Esophagus squamous epithelium (tissue), 4 donors: Measurements from ENCODE around the gene ASPRV1.

Experiments used
- CTCF ChIP-seq, 6 experiments: fragments of 450-650 bp in 4 of 6; fragments of 200-600 bp in 2 of 6; sonication (generic) in 2 of 6; IDR thresholded peaks; one replicate each; pipeline ENCODE4 v1.5.1; 2016 to 2019; ENCODE audit warnings: antibody characterized with exemption in 6 of 6, mild to moderate bottlenecking in 4 of 6, moderate library complexity in 4 of 6
- POLR2A ChIP-seq, 4 donors: fragments of 450-650 bp; IDR thresholded peaks; one replicate each; pipeline ENCODE4 v1.6.1; 2017; ENCODE audit warnings: antibody characterized with exemption in 4 of 4, mild to moderate bottlenecking in 4 of 4, moderate library complexity in 3 of 4

GRCh38 chr2:69994166-69994565 is 32.7 kb upstream of the ASPRV1 start:
- TF ChIP-seq CTCF (IDR thresholded peaks at IDR 0.05) = no peak
- TF ChIP-seq POLR2A (IDR thresholded peaks at IDR 0.05) = no peak
